Transverse colon (tissue), 4 donors: ENCODE data around the gene CDC40. TPM values are rescaled to one million over a fixed set of nuclear protein-coding genes. Genes with fewer than 3 reads are reported as not detected.
"Not testable (repeated sequence)": the region's sequence is repeated elsewhere in the genome, so short reads cannot be mapped to it uniquely, and the experiment has no call there.

ENCODE experiments used
- DNase-seq: peaks from one replicate; pipeline ENCODE4 v3.0.0-alpha.2; 2019
- H3K27ac ChIP-seq, 4 donors: fragments of 200-600 bp; sonication (generic); 2 replicates each; pipeline ENCODE4 v1.5.1; 2016 to 2018; ENCODE audit warnings: inconsistent platforms in 4 of 4
- H3K27me3 ChIP-seq: fragments of 200-600 bp; sonication (generic); 2 replicates; pipeline ENCODE4 v1.5.1; 2017; ENCODE audit warnings: inconsistent platforms
- H3K36me3 ChIP-seq, 4 donors: fragments of 200-600 bp; sonication (generic); 2 replicates each; pipeline ENCODE4 v1.5.1; 2017 to 2019; ENCODE audit warnings: inconsistent platforms in 4 of 4
- H3K4me1 ChIP-seq, 4 donors: fragments of 200-600 bp; sonication (generic); 2 replicates each; pipeline ENCODE4 v1.5.1; 2017 to 2020; ENCODE audit warnings: inconsistent platforms in 4 of 4
- H3K4me3 ChIP-seq, 4 donors: fragments of 200-600 bp; sonication (generic); 1 replicate in 1 of 4; 2 replicates in 3 of 4; pipeline versions ENCODE4 v1.5.1 to v1.6.1; 2017 to 2019; ENCODE audit warnings: inconsistent platforms in 4 of 4
- H3K9me3 ChIP-seq, 2 donors: fragments of 200-600 bp; sonication (generic); 2 replicates each; pipeline ENCODE4 v1.5.1; 2017 to 2019; ENCODE audit warnings: inconsistent platforms in 2 of 2
- EP300 ChIP-seq: sonication (generic); formaldehyde crosslinking; IDR thresholded peaks from one replicate; pipeline ENCODE4 v1.6.1; 2017; ENCODE audit warnings: antibody characterized with exemption, low read depth
- POLR2A ChIP-seq: fragments of 450-650 bp; IDR thresholded peaks from one replicate; pipeline ENCODE4 v1.6.1; 2016; ENCODE audit warnings: antibody characterized with exemption, mild to moderate bottlenecking, moderate library complexity
- POLR2AphosphoS5 ChIP-seq, 3 donors: sonication (generic); formaldehyde crosslinking; IDR thresholded peaks; one replicate each; pipeline ENCODE4 v1.6.1; 2016; ENCODE audit warnings: antibody characterized with exemption in 3 of 3
- WGBS, 2 donors: methylation state at CpG; one replicate each; pipeline ENCODE4 v1.1.5; 2018; ENCODE audit warnings: low coverage in 1 of 2; 5-methylcytosine and 5-hydroxymethylcytosine counted together
- in situ Hi-C, 4 donors: fragments of 200-750 bp; cut with MboI; loops; one replicate each; pipeline versions ENCODE4 v1.15.0 to v1.15.1; 2017; ENCODE audit warnings: low sequenced_read_pairs in 3 of 4, low pct_ligation_motif_present in 1 of 4, low pct_unique_long_range_greater_than_20kb in 1 of 4
- intact Hi-C: fragments of 100-400 bp; cut with DNase I; formaldehyde crosslinking; loops from one replicate; pipeline ENCODE4 v1.15.1; 2023; ENCODE audit warnings: low total_unique reads
- total RNA-seq, 4 donors: library from RNA; depleted of rRNA; stranded (reverse); fragments of >200 nt; gene quantifications; one replicate each; pipeline ENCODE4 v1.1.0, GENCODE V29; 2016
- TF ChIP-seq, protein P1 (sequence below), 5 experiments: fragments of 200-600 bp in 3 of 5; fragments of 450-650 bp in 2 of 5; sonication (generic) in 3 of 5; IDR thresholded peaks; 1 replicate in 2 of 5; 2 replicates in 3 of 5; pipeline ENCODE4 v1.5.1; 2016 to 2017; ENCODE audit warnings: antibody characterized with exemption in 5 of 5, inconsistent platforms in 3 of 5, mild to moderate bottlenecking in 2 of 5, moderate library complexity in 1 of 5

The CDC40 gene
- total RNA-seq, 4 donors from 2014 or later = 5.4 to 19.8 (median 17.0) TPM

DNA sequence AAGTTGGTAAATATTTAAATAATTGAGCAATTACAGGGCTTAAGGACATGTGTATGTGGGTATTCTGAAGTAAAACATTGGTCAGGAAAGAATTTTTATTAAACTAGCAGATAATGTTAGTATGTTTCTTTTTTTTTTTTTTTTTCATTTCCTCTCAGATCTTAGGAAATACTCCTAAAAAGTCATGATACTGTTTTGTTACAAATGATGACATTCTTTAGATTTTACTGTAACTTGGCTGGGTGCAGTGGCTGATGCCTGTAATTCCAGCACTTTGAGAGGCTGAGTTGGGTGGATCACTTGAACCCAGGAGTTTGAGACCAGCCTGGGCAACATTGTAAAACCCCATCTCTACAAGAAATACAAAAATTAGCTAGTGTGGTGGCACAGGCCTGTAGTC, 41.5 kb downstream of the CDC40 start:
- no peak for TF ChIP-seq POLR2A
- Histone ChIP-seq H3K4me3 (no peak overlapping the region), H3K9me3 (no peaks in the 10 kb centered on the region), H3K27ac (no peak overlapping the region), H3K36me3 (peaks cover 0 to 40% (median 12%) of the 10 kb centered on the region in 4 donors), H3K4me1 (no peaks in the 10 kb centered on the region), H3K27me3 (no peaks in the 10 kb centered on the region)
- DNase-seq = no peak
- intact Hi-C loops (no loop called here), in situ Hi-C loops (no loop called here)

DNA sequence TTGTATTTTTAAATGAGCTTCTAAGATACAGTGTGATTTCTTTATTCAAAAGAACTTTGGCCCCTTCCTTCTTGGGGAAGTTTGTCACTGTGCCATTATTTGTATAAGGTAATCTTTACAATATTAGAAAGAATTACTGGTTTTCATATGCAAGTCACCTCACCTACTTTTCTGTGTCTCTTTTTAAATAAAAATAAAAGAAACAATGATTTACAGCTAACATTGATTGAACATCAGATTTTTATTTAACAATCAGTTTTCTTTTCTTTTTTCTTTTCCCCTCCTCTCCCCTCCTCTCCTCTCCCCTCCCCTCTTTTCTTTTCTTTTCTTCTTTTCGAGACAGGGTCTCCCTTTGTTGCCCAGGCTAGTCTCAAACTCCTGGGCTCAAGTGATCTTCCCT, 46.0 kb downstream of the CDC40 start:
- intact Hi-C loops = no loop called here
- WGBS, 2 donors = 63 to 90% methylated on average over 1 of the region's 1 CpG
- H3K27me3 ChIP-seq = no peaks in the 10 kb centered on the region
- no peak for DNase-seq
- in situ Hi-C loops = no loop called here
- H3K36me3 ChIP-seq = peaks cover 0 to 27% (median 5%) of the 10 kb centered on the region in 4 donors
- TF ChIP-seq POLR2AphosphoS5 (IDR thresholded peaks at IDR 0.05) (no peak), POLR2A (no peak), EP300 (no peak)
- TF ChIP-seq, protein P1, sequence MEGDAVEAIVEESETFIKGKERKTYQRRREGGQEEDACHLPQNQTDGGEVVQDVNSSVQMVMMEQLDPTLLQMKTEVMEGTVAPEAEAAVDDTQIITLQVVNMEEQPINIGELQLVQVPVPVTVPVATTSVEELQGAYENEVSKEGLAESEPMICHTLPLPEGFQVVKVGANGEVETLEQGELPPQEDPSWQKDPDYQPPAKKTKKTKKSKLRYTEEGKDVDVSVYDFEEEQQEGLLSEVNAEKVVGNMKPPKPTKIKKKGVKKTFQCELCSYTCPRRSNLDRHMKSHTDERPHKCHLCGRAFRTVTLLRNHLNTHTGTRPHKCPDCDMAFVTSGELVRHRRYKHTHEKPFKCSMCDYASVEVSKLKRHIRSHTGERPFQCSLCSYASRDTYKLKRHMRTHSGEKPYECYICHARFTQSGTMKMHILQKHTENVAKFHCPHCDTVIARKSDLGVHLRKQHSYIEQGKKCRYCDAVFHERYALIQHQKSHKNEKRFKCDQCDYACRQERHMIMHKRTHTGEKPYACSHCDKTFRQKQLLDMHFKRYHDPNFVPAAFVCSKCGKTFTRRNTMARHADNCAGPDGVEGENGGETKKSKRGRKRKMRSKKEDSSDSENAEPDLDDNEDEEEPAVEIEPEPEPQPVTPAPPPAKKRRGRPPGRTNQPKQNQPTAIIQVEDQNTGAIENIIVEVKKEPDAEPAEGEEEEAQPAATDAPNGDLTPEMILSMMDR (IDR thresholded peaks at IDR 0.05) = no peak
- H3K4me1 ChIP-seq = no peaks in the 10 kb centered on the region
- no peak overlapping the region for H3K4me3 ChIP-seq
- H3K9me3 ChIP-seq = no peaks in the 10 kb centered on the region
- no peak overlapping the region for H3K27ac ChIP-seq

- Histone ChIP-seq H3K9me3 (no peaks in the 10 kb centered on the region), H3K4me3 (no peak overlapping the region), H3K27ac (no peak overlapping the region), H3K27me3 (no peaks in the 10 kb centered on the region), H3K36me3 (peaks cover 0 to 17% (median under 1%) of the 10 kb centered on the region in 4 donors), H3K4me1 (peaks cover 0 to 10% (median 4%) of the 10 kb centered on the region in 4 donors)
- 47 to 79% methylated on average over 2 of the region's 2 CpGs for WGBS, 2 donors
- no peak for DNase-seq
- intact Hi-C loops (no loop called here), in situ Hi-C loops (no loop called here)
- TF ChIP-seq POLR2A = no peak
- no peak for TF ChIP-seq POLR2AphosphoS5 (IDR thresholded peaks at IDR 0.05)
- TF ChIP-seq EP300 = no peak
- TF ChIP-seq, protein P1 (IDR thresholded peaks at IDR 0.05) = no peak
These were observed 52.2 kb downstream of the CDC40 start for GRCh38 chr6:110232450-110232849.

GRCh38 chr6:110233770-110234374, 53.6 kb downstream of the CDC40 start:
- TF ChIP-seq POLR2A (no peak), POLR2AphosphoS5 (IDR thresholded peaks at IDR 0.05) (no peak), EP300 (no peak)
- TF ChIP-seq, protein P1 (IDR thresholded peaks at IDR 0.05) = no peak
- in situ Hi-C loops (no loop called here), intact Hi-C loops (no loop called here)
- Histone ChIP-seq H3K4me3 (no peak overlapping the region), H3K9me3 (no peaks in the 10 kb centered on the region), H3K36me3 (peaks cover 0 to 11% (median 0%) of the 10 kb centered on the region in 4 donors), H3K27ac (peak overlapping the region in 2 of 4 donors; percentile 0 to 41), H3K4me1 (peaks cover 0 to 10% (median 4%) of the 10 kb centered on the region in 4 donors), H3K27me3 (no peaks in the 10 kb centered on the region)
- 95% methylated on average over 2 of the region's 2 CpGs; no CpG with 5 or more reads in 1 of the 2 donors for WGBS, 2 donors
- DNase-seq = no peak

DNA sequence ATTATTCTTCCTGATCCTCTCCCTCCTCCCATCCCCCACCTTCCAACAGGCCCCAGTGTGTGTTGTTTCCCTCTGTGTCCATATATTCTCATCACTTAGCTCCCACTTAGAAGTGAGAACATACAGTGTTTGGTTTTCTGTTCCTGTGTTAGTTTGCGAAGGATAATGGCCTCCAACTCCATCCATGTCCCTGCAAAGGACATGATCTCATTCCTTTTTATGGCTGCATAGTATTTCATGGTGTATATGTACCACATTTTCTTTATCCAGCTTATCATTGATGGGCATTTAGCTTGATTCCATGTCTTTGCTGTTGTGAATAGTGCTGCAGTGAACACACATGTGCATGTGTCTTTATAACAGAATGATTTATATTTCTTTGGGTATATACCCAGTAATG, 55.8 kb downstream of the CDC40 start:
- intact Hi-C loops, in situ Hi-C loops, H3K9me3 ChIP-seq, H3K27me3 ChIP-seq, H3K4me3 ChIP-seq, H3K36me3 ChIP-seq, H3K27ac ChIP-seq, DNase-seq: not testable (repeated sequence)
- WGBS, 2 donors = 100% methylated on average over 1 of the region's 1 CpG
- peaks cover 0 to 10% (median 4%) of the 10 kb centered on the region in 4 donors for H3K4me1 ChIP-seq
